AG09319 (cell line): ENCODE measurements around the gene PAPSS2.

Experiments used
- DNase-seq: peaks from one replicate; pipeline ENCODE4 v3.0.0-alpha.2; 2010; ENCODE audit warnings: low read depth; ENCODE audit errors: extremely low read depth
- CTCF ChIP-seq: IDR thresholded peaks from 2 replicates; pipeline ENCODE4 v1.5.1; 2011; ENCODE audit warnings: low read depth, mild to moderate bottlenecking, inconsistent platforms, low read length, moderate library complexity

Gene PAPSS2

GRCh38 chr10:87661861-87662785 lies 2.4 kb downstream of the PAPSS2 start:
- no peak for TF ChIP-seq CTCF
- DNase-seq = no peak

GRCh38 chr10:87664276-87664701 lies 4.6 kb downstream of the PAPSS2 start:
- DNase-seq = no peak
- no peak for TF ChIP-seq CTCF

- TF ChIP-seq CTCF = no peak
- DNase-seq = no peak
Measured at GRCh38 chr10:87667493-87667892, 7.8 kb downstream of the PAPSS2 start.

GRCh38 chr10:87668324-87669074 lies 8.8 kb downstream of the PAPSS2 start:
- no peak for TF ChIP-seq CTCF
- no peak for DNase-seq

GRCh38 chr10:87669752-87670151 lies 10.1 kb downstream of the PAPSS2 start:
- no peak for TF ChIP-seq CTCF
- DNase-seq = no peak

- no peak for DNase-seq
- no peak for TF ChIP-seq CTCF
Measured at GRCh38 chr10:87670586-87670985, 10.9 kb downstream of the PAPSS2 start.

GRCh38 chr10:87671139-87671815 lies 11.6 kb downstream of the PAPSS2 start:
- DNase-seq = peak; percentile 38
- no peak for TF ChIP-seq CTCF
